ENCODE results near the gene HSP90AB1. TPM values are rescaled to one million over a fixed set of nuclear protein-coding genes. Genes with fewer than 3 reads are reported as not detected.

HSP90AB1 gene
- polyA plus RNA-seq, 2 of the 4 experiments (the other 2 are of a cell fraction) = 1,136 to 1,155 TPM

DNA sequence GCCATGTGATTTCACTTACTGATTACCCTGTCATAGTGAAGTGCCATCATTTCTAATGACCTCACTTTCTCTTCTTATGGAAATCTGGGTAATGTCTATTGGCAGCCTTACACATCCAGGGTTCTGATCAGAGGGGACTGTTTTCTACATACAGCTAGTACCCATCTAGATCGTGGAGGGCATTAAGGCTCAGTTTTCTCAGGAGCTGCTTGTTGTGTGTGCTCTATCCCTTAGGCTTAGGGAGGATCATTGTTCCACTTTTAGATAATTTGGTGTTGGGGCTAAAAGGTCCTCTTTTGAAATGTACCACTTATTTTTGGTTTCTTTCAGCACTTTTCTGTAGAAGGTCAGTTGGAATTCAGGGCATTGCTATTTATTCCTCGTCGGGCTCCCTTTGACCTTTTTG is 3.8 kb downstream of the HSP90AB1 start:
- H3K27ac ChIP-seq = no peak overlapping the region
- no peak for DNase-seq (ENCODE audit: low read depth in 1 of 2, low spot score in 1 of 2)
- H3K4me2 ChIP-seq = peak overlapping the region; percentile 99
- ATAC-seq = no peak
- 78% methylated on average over 3 of the region's 3 CpGs for WGBS (ENCODE audit: missing lambda C conversion rate)
- peaks cover 49% of the 10 kb centered on the region for H3K4me1 ChIP-seq
- POLR2A ChIA-PET = no interaction called here
- CTCF ChIA-PET = interaction anchor here (0.8 to 2.3 kb wide), 5 partner anchors 8 to 154 kb away, joined by 3 to 10 read pairs (median 7); no protein-coding TSS in a partner anchor
- no peaks in the 10 kb centered on the region for H3K9me3 ChIP-seq
- H3K4me3 ChIP-seq = peak overlapping the region; percentile 90; the same call in 1 of the 3 replicates
- TF ChIP-seq RFX5 (IDR thresholded peaks at IDR 0.05) (no peak), TFCP2L1 (CRISPR knock-in tag; IDR thresholded peaks at IDR 0.05) (no peak), ZFP36 (IDR thresholded peaks at IDR 0.05; ENCODE audit: borderline replicate concordance, partially characterized antibody) (no peak), RAD21 (conservative IDR thresholded peaks at IDR 0.05 in 1 of 2, IDR thresholded peaks at IDR 0.05 in 1 of 2) (no peak), POLR2A (IDR thresholded peaks at IDR 0.05; ENCODE audit: low read length) (no peak), CEBPB (IDR thresholded peaks at IDR 0.05) (no peak), PHF8 (IDR thresholded peaks at IDR 0.05; ENCODE audit: borderline replicate concordance, low read depth) (no peak), KDM1A (IDR thresholded peaks at IDR 0.05; ENCODE audit: low read depth) (no peak), EHMT2 (IDR thresholded peaks at IDR 0.05; ENCODE audit: low read depth) (no peak), JUNB (IDR thresholded peaks at IDR 0.05) (no peak), HEYL (CRISPR knock-in tag; IDR thresholded peaks at IDR 0.05) (no peak)
- TF ChIP-seq, protein P1, sequence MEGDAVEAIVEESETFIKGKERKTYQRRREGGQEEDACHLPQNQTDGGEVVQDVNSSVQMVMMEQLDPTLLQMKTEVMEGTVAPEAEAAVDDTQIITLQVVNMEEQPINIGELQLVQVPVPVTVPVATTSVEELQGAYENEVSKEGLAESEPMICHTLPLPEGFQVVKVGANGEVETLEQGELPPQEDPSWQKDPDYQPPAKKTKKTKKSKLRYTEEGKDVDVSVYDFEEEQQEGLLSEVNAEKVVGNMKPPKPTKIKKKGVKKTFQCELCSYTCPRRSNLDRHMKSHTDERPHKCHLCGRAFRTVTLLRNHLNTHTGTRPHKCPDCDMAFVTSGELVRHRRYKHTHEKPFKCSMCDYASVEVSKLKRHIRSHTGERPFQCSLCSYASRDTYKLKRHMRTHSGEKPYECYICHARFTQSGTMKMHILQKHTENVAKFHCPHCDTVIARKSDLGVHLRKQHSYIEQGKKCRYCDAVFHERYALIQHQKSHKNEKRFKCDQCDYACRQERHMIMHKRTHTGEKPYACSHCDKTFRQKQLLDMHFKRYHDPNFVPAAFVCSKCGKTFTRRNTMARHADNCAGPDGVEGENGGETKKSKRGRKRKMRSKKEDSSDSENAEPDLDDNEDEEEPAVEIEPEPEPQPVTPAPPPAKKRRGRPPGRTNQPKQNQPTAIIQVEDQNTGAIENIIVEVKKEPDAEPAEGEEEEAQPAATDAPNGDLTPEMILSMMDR (IDR thresholded peaks at IDR 0.05) = no peak
- no peak for FAIRE-seq

DNA sequence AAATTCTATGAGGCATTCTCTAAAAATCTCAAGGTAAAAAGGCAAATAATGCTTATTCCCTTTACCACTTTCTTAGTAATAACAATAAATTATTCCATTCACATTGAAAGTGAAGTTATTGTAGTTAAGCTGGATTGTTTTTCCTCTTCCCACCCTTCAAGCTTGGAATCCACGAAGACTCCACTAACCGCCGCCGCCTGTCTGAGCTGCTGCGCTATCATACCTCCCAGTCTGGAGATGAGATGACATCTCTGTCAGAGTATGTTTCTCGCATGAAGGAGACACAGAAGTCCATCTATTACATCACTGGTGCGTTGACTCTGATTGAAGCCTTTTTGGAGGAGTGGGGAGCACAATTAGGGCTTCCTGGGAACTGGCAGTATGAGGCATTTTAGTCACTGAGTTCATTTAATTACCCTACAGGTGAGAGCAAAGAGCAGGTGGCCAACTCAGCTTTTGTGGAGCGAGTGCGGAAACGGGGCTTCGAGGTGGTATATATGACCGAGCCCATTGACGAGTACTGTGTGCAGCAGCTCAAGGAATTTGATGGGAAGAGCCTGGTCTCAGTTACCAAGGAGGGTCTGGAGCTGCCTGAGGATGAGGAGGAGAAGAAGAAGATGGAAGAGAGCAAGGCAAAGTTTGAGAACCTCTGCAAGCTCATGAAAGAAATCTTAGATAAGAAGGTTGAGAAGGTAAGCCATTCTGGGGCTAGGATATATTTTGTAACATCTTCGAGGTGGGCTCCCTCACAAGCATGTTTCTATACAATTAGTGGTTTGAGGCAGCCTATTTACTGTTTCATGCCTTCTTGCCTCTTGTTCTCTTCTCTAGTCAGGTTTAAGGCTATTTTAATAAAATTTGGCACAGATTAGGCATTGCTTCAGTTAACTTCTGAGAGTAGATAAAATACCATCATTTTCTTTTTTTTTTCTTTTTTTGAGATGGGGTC is 4.9 kb downstream of the HSP90AB1 start:
- ATAC-seq = no peak
- Histone ChIP-seq H3K9me3 (no peaks in the 10 kb centered on the region), H3K4me2 (peak overlapping the region; percentile 99; the same call in 2 of the 3 replicates), H3K27ac (no peak overlapping the region), H3K4me1 (peaks cover 56% of the 10 kb centered on the region), H3K4me3 (0 out of 3 replicates have a peak overlapping the region, but pooled peaks have one; percentile 12)
- no peak for DNase-seq (ENCODE audit: low read depth in 1 of 2, low spot score in 1 of 2)
- TF ChIP-seq, protein P2, sequence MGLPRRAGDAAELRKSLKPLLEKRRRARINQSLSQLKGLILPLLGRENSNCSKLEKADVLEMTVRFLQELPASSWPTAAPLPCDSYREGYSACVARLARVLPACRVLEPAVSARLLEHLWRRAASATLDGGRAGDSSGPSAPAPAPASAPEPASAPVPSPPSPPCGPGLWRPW (IDR thresholded peaks at IDR 0.05) = no peak
- TF ChIP-seq EP300 (IDR thresholded peaks at IDR 0.05) (no peak), GATA3 (IDR thresholded peaks at IDR 0.05; ENCODE audit: borderline replicate concordance) (no peak), ESRRA (IDR thresholded peaks at IDR 0.05; ENCODE audit: borderline replicate concordance, low read length) (no peak), RNF2 (IDR thresholded peaks at IDR 0.05; ENCODE audit: borderline replicate concordance, low read depth) (no peak), ZNF302 (CRISPR knock-in tag; IDR thresholded peaks at IDR 0.05) (no peak)
- ChIA-PET POLR2A (no interaction called here), CTCF (interaction anchor here (0.8 to 2.3 kb wide), 6 partner anchors 9 to 155 kb away, joined by 3 to 10 read pairs (median 6); no protein-coding TSS in a partner anchor)
- FAIRE-seq = no peak
- WGBS (ENCODE audit: missing lambda C conversion rate) = 85% methylated on average over 14 of the region's 14 CpGs

DNA sequence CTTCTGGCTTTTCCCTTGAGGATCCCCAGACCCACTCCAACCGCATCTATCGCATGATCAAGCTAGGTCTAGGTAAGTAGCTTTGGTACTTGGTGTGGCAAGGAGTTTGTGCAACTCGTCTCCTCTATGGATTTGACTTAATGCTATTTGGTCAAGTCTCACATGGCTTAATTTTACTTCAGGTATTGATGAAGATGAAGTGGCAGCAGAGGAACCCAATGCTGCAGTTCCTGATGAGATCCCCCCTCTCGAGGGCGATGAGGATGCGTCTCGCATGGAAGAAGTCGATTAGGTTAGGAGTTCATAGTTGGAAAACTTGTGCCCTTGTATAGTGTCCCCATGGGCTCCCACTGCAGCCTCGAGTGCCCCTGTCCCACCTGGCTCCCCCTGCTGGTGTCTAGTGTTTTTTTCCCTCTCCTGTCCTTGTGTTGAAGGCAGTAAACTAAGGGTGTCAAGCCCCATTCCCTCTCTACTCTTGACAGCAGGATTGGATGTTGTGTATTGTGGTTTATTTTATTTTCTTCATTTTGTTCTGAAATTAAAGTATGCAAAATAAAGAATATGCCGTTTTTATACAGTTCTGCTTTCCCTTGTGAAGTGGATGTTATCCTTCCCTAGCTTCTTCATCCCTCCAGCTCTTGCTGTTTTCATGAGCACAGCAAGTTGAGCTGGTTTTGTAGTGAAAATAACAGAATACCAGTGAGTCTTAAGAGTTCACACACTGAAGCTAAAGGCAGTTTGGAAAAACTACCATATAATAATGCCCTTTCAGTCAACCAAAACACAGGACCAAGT is 6.6 kb downstream of the HSP90AB1 start:
- CTCF ChIA-PET = interaction anchor here (0.8 to 3.6 kb wide), 10 partner anchors 8 to 155 kb away, joined by 3 to 16 read pairs (median 4); no protein-coding TSS in a partner anchor
- POLR2A ChIA-PET = no interaction called here
- 51% methylated on average over 10 of the region's 10 CpGs for WGBS (ENCODE audit: missing lambda C conversion rate)
- Histone ChIP-seq H3K4me2 (peak overlapping the region; percentile 13; the same call in 2 of the 3 replicates), H3K4me3 (no peak overlapping the region), H3K4me1 (peaks cover 60% of the 10 kb centered on the region), H3K27ac (no peak overlapping the region), H3K9me3 (no peaks in the 10 kb centered on the region)
- DNase-seq (ENCODE audit: low read depth in 1 of 2, low spot score in 1 of 2) (peak in 1 of 2 experiments; percentile 53), FAIRE-seq (no peak), ATAC-seq (peak in 1 of 2 experiments; percentile 13; a peak in 2 of 6 replicates)
- TF ChIP-seq SREBF2 (IDR thresholded peaks at IDR 0.05) = no peak
- TF ChIP-seq, protein P1 (IDR thresholded peaks at IDR 0.05) = peak; percentile 40
- no peak for TF ChIP-seq HOXB5 (CRISPR knock-in tag; IDR thresholded peaks at IDR 0.05)

Data from A549 (cell line).